H9 (cell line): ENCODE data around the gene NPAT. TPM values are rescaled to one million over a fixed set of nuclear protein-coding genes. Genes with fewer than 3 reads are reported as not detected.

ENCODE experiments used
- DNase-seq: peaks from one replicate; pipeline ENCODE4 v3.0.0-alpha.2; 2017
- H2AFZ ChIP-seq: one replicate; pipeline ENCODE4 v1.6.1; 2013; ENCODE audit warnings: mild to moderate bottlenecking, low read length, control low read depth, moderate library complexity
- H2AK5ac ChIP-seq: 2 replicates; pipeline ENCODE4 v1.6.1; 2013; ENCODE audit warnings: low read length, control low read depth, mixed read lengths; ENCODE audit not compliant: insufficient read length
- H2BK120ac ChIP-seq: one replicate; pipeline ENCODE4 v1.6.1; 2013; ENCODE audit warnings: low read depth, mild to moderate bottlenecking, low read length, control low read depth, inconsistent platforms; ENCODE audit not compliant: poor library complexity, severe bottlenecking
- H2BK12ac ChIP-seq: 2 replicates; pipeline ENCODE4 v1.6.1; 2013; ENCODE audit warnings: low read length, control low read depth, mixed read lengths, low read depth; ENCODE audit not compliant: insufficient read length
- H2BK15ac ChIP-seq: 2 replicates; pipeline ENCODE4 v1.6.1; 2013; ENCODE audit warnings: low read depth, low read length, control low read depth
- H2BK20ac ChIP-seq: one replicate; pipeline ENCODE4 v1.6.1; 2013; ENCODE audit warnings: low read depth, mild to moderate bottlenecking, low read length, control low read depth, inconsistent platforms; ENCODE audit not compliant: poor library complexity, severe bottlenecking
- H2BK5ac ChIP-seq: 2 replicates; pipeline ENCODE4 v1.6.1; 2013; ENCODE audit warnings: low read length, control low read depth, mixed read lengths; ENCODE audit not compliant: insufficient read length
- H3K14ac ChIP-seq: 2 replicates; pipeline ENCODE4 v1.6.1; 2013; ENCODE audit warnings: low read length, control low read depth; ENCODE audit not compliant: insufficient read depth
- H3K18ac ChIP-seq: 2 replicates; pipeline ENCODE4 v1.6.1; 2013; ENCODE audit warnings: low read depth, mild to moderate bottlenecking, mixed read lengths, low read length, control low read depth; ENCODE audit not compliant: insufficient read length
- H3K23ac ChIP-seq: 2 replicates; pipeline ENCODE4 v1.6.1; 2013; ENCODE audit warnings: low read length, control low read depth, mixed read lengths, low read depth; ENCODE audit not compliant: insufficient read length
- H3K23me2 ChIP-seq: 2 replicates; pipeline ENCODE4 v1.6.1; 2013; ENCODE audit warnings: low read depth, mild to moderate bottlenecking, mixed read lengths, low read length, control low read depth; ENCODE audit not compliant: insufficient read length, poor library complexity, severe bottlenecking
- H3K27ac ChIP-seq: 2 replicates; pipeline ENCODE4 v1.5.1; 2013; ENCODE audit warnings: low read length, control low read depth, mixed read lengths, low read depth; ENCODE audit not compliant: insufficient read length
- H3K27me3 ChIP-seq: 2 replicates; pipeline ENCODE4 v1.6.1; 2013; ENCODE audit warnings: low read length, control low read depth, inconsistent platforms; ENCODE audit not compliant: insufficient read depth
- H3K4ac ChIP-seq: 2 replicates; pipeline ENCODE4 v1.6.1; 2013; ENCODE audit warnings: low read depth, mild to moderate bottlenecking, control low read depth, inconsistent platforms, low read length, moderate library complexity
- H3K4me1 ChIP-seq: 2 replicates; pipeline ENCODE4 v1.6.1; 2013; ENCODE audit warnings: low read length, control low read depth, inconsistent platforms; ENCODE audit not compliant: insufficient read depth
- H3K4me2 ChIP-seq: 2 replicates; pipeline ENCODE4 v1.6.1; 2013; ENCODE audit warnings: low read length, control low read depth, mixed read lengths; ENCODE audit not compliant: insufficient read length, insufficient read depth
- H3K56ac ChIP-seq: 2 replicates; pipeline ENCODE4 v1.6.1; 2013; ENCODE audit warnings: low read depth, mild to moderate bottlenecking, mixed read lengths, low read length, control low read depth; ENCODE audit not compliant: insufficient read length
- H3K79me1 ChIP-seq: 2 replicates; pipeline ENCODE4 v1.6.1; 2013; ENCODE audit warnings: low read depth, mild to moderate bottlenecking, moderate library complexity, low read length, control low read depth, inconsistent platforms; ENCODE audit not compliant: insufficient read depth, poor library complexity, severe bottlenecking
- H3K79me2 ChIP-seq: 2 replicates; pipeline ENCODE4 v1.6.1; 2013; ENCODE audit warnings: low read length, control low read depth, inconsistent platforms; ENCODE audit not compliant: insufficient read depth
- H3K9ac ChIP-seq: 2 replicates; pipeline ENCODE4 v1.6.1; 2013; ENCODE audit warnings: low read length, control low read depth, mixed read lengths; ENCODE audit not compliant: insufficient read length; ENCODE audit errors: extremely low read depth
- H3K9me3 ChIP-seq: one replicate; pipeline ENCODE4 v1.6.1; 2013; ENCODE audit warnings: low read depth, low read length, inconsistent platforms; ENCODE audit not compliant: control insufficient read depth
- H3T11ph ChIP-seq: one replicate; pipeline ENCODE4 v1.6.1; 2013; ENCODE audit warnings: mild to moderate bottlenecking, low read length, control low read depth, inconsistent platforms
- H4K20me1 ChIP-seq: one replicate; pipeline ENCODE4 v1.6.1; 2013; ENCODE audit not compliant: control insufficient read depth, insufficient read length, insufficient read depth
- H4K5ac ChIP-seq: 2 replicates; pipeline ENCODE4 v1.6.1; 2013; ENCODE audit warnings: low read depth, mild to moderate bottlenecking, mixed read lengths, low read length, control low read depth; ENCODE audit not compliant: insufficient read length
- H4K8ac ChIP-seq: replicated peaks from 2 replicates; pipeline ENCODE4 v1.6.1; 2013; ENCODE audit warnings: low read length, control low read depth, mixed read lengths, low read depth; ENCODE audit not compliant: insufficient read length
- H4K91ac ChIP-seq: 2 replicates; pipeline ENCODE4 v1.6.1; 2013; ENCODE audit warnings: low read depth, mild to moderate bottlenecking, moderate library complexity, mixed read lengths, low read length, control low read depth; ENCODE audit not compliant: insufficient read length
- H3K27ac Mint-ChIP-seq, 3 experiments: 2 replicates in 2 of 3; 3 replicates in 1 of 3; pipeline ENCODE4 v1.8.0; 2020 to 2021; ENCODE audit warnings: mixed read lengths in 3 of 3, mild to moderate bottlenecking in 1 of 3, moderate library complexity in 1 of 3
- H3K27me3 Mint-ChIP-seq: 2 replicates; pipeline ENCODE4 v1.8.0; 2021; ENCODE audit warnings: low read depth, mild to moderate bottlenecking, moderate library complexity, mixed read lengths
- H3K36me3 Mint-ChIP-seq, 3 experiments: 2 replicates in 2 of 3; 3 replicates in 1 of 3; pipeline ENCODE4 v1.8.0; 2020 to 2021; ENCODE audit warnings: low read depth in 3 of 3, mixed read lengths in 3 of 3; ENCODE audit not compliant: insufficient read depth in 1 of 3
- H3K4me1 Mint-ChIP-seq, 2 experiments: 2 replicates each; pipeline ENCODE4 v1.8.0; 2020; ENCODE audit warnings: mixed read lengths in 2 of 2
- H3K4me3 Mint-ChIP-seq, 2 experiments: 2 replicates in 1 of 2; 3 replicates in 1 of 2; pipeline ENCODE4 v1.8.0; 2020 to 2021; ENCODE audit warnings: mild to moderate bottlenecking in 2 of 2, mixed read lengths in 2 of 2, moderate library complexity in 1 of 2
- H3K9me3 Mint-ChIP-seq, 2 experiments: 2 replicates in 1 of 2; 3 replicates in 1 of 2; pipeline ENCODE4 v1.8.0; 2020; ENCODE audit warnings: mild to moderate bottlenecking in 2 of 2, mixed read lengths in 2 of 2, moderate library complexity in 1 of 2
- CTCF ChIP-seq: fragments of 200-600 bp; sonication (generic); conservative IDR thresholded peaks from 3 replicates; pipeline ENCODE4 v1.8.0; 2021; ENCODE audit warnings: antibody characterized with exemption, mild to moderate bottlenecking
- WGBS: extraction: QIAGEN DNeasy Blood & Tissue Kit; methylation state at CpG from one replicate; pipeline ENCODE4 v1.1.7; 2013; ENCODE audit warnings: missing lambda C conversion rate, low lambda C conversion rate, mixed read lengths; ENCODE audit not compliant: insufficient read length; ENCODE audit errors: extremely low coverage; 5-methylcytosine and 5-hydroxymethylcytosine counted together
- total RNA-seq: library from RNA; stranded (reverse); gene quantifications from 2 replicates; pipeline ENCODE4 v1.2.1, GENCODE V29; 2021

NPAT gene
- total RNA-seq, 1 experiment from 2014 or later = 22.9 TPM

GRCh38 chr11:108154591-108154990, 67.8 kb downstream of the NPAT start:
- Histone ChIP-seq H3T11ph (no peak overlapping the region), H4K8ac (no peak overlapping the region), H3K4me1 (no peaks in the 10 kb centered on the region), H3K23ac (no peak overlapping the region), H2BK20ac (no peak overlapping the region), H2AK5ac (no peak overlapping the region), H2BK5ac (no peak overlapping the region), H3K9me3 (no peaks in the 10 kb centered on the region), H3K56ac (no peak overlapping the region), H2BK120ac (no peak overlapping the region), H2BK12ac (no peak overlapping the region), H2AFZ (no peak overlapping the region), H4K91ac (no peak overlapping the region), H3K79me2 (no peaks in the 10 kb centered on the region), H3K23me2 (no peaks in the 10 kb centered on the region), H3K27ac (no peak overlapping the region), H3K4me2 (no peak overlapping the region), H3K9ac (no peak overlapping the region), H3K14ac (no peak overlapping the region), H3K18ac (no peak overlapping the region), H4K20me1 (no peaks in the 10 kb centered on the region), H4K5ac (no peak overlapping the region), H2BK15ac (no peak overlapping the region), H3K27me3 (no peaks in the 10 kb centered on the region), H3K4ac (no peak overlapping the region), H3K79me1 (no peaks in the 10 kb centered on the region)
- Mint-ChIP-seq H3K9me3 (no peaks in the 10 kb centered on the region), H3K27me3 (no peaks in the 10 kb centered on the region), H3K4me3 (no peak overlapping the region), H3K27ac (no peak overlapping the region), H3K36me3 (peaks cover 9 to 80% (median 24%) of the 10 kb centered on the region in 3 experiments; a peak in 6 of 7 replicates), H3K4me1 (no peaks in the 10 kb centered on the region)
- DNase-seq = no peak
- WGBS = no CpG with 5 or more reads among the region's 2 CpGs
- TF ChIP-seq CTCF = no peak
